Iris pigment epithelial cell (primary cell): Measurements from ENCODE around the gene CEP290.

Experiments
- DNase-seq: peaks from one replicate; pipeline ENCODE4 v3.0.0-alpha.2; 2011; ENCODE audit warnings: low read depth

Gene CEP290, protein sequence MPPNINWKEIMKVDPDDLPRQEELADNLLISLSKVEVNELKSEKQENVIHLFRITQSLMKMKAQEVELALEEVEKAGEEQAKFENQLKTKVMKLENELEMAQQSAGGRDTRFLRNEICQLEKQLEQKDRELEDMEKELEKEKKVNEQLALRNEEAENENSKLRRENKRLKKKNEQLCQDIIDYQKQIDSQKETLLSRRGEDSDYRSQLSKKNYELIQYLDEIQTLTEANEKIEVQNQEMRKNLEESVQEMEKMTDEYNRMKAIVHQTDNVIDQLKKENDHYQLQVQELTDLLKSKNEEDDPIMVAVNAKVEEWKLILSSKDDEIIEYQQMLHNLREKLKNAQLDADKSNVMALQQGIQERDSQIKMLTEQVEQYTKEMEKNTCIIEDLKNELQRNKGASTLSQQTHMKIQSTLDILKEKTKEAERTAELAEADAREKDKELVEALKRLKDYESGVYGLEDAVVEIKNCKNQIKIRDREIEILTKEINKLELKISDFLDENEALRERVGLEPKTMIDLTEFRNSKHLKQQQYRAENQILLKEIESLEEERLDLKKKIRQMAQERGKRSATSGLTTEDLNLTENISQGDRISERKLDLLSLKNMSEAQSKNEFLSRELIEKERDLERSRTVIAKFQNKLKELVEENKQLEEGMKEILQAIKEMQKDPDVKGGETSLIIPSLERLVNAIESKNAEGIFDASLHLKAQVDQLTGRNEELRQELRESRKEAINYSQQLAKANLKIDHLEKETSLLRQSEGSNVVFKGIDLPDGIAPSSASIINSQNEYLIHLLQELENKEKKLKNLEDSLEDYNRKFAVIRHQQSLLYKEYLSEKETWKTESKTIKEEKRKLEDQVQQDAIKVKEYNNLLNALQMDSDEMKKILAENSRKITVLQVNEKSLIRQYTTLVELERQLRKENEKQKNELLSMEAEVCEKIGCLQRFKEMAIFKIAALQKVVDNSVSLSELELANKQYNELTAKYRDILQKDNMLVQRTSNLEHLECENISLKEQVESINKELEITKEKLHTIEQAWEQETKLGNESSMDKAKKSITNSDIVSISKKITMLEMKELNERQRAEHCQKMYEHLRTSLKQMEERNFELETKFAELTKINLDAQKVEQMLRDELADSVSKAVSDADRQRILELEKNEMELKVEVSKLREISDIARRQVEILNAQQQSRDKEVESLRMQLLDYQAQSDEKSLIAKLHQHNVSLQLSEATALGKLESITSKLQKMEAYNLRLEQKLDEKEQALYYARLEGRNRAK (N-terminal part only)

GRCh38 chr12:88141774-88142609 lies at the start of gene CEP290, which contains the start of gene TMTC3:
TSS of gene CEP290 (minus strand) at chr12:88142088. CDS start at chr12:88141307, 781 bp downstream.
TSS of gene TMTC3 (plus strand) at chr12:88142307. CDS start at chr12:88148316, 6,009 bp downstream.
- DNase-seq, result peak; percentile 100

DNA sequence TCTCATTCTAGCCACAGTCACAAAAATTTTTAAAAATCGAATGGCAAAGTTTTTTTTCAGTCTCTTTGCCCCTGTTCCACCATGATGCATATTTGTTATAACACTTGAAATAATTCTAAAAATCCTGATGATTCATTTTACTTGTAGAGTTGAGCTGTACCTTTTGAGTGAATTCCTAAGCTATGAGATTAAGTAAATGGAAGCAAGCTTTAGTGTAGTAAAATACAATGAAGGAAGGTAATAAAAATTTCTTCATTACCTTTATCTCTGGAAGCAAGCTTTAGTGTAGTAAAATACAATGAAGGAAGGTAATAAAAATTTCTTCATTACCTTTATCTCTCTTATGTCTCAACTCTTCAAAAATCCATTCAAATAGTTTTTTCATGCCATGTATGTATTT lies 46.3 kb upstream of the CEP290 start:
- peak; percentile 45 for DNase-seq

- DNase-seq, result no peak
These were observed 45.7 kb upstream of the CEP290 start for GRCh38 chr12:88187571-88187970.

DNA sequence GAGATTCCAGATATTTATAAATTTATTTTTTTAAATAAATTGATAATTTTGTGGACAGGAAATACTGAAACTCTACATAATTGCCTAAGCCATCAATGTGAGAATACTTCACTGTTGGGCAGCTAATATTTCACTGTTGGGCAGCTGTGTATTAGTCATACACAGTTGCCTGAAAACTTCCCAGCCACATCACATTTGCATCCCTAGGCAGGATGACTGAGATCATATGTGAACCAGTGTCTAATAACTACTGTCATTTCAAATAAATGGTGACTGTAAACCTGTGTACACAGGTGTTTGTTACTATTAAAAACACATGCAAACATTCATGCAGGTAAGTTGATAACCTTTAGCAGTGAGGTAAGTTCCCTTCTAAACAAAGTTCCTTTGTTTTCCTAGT lies 44.1 kb upstream of the CEP290 start:
- peak; percentile 84 for DNase-seq

- DNase-seq, result no peak
These were observed 43.4 kb upstream of the CEP290 start for GRCh38 chr12:88185279-88185678.

DNA sequence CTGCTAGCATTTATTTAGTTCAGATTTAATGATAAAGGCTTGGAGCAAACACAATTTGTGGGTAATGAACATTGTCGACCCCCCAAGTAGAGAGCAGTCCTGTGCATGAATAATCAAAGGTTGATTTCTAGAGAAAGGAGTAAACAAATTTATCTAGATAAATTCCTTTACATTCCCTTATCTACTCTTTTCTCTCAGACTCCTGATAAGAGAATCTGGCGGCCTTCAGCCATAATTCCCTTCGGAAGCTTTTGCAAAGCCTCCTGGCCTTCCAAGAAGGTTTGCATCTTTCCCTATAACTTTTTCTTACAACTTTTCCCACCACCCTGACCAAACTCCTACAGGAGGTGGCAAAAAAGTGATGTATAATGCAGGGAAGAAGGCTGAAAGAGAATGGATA lies 42.3 kb upstream of the CEP290 start:
- DNase-seq, result no peak

- DNase-seq, result no peak
These were observed 40.5 kb upstream of the CEP290 start for GRCh38 chr12:88182416-88182815.

- peak; percentile 7 for DNase-seq
These were observed 40.0 kb upstream of the CEP290 start for GRCh38 chr12:88181881-88182280.

DNA sequence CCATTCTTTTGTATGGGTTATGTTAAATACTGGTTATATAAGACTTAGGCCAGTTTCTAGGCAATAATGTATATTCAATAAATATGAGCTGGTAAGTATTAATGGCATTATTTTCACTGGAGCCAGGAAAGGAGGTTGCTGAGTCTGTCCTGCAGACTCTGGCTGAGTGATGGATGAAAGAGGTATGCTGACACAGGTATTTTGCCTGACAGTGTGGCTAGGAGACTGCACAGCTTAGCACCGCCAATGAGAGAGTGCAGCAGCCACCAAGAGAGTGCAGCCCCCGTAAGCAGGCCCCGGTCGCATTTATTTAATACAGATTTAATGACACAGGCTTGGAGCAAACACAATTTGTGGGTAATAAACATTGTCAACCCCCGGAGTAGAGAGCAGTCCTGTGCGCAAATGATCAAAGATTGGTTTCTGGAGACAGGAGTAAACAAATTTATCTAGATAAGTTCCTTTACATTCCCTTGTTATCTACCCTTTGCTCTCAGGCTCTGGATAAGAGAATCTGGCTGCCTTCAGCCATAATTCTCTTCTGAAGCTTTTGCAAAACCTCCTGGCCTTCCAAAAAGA lies 37.6 kb upstream of the CEP290 start:
- DNase-seq, result no peak

DNA sequence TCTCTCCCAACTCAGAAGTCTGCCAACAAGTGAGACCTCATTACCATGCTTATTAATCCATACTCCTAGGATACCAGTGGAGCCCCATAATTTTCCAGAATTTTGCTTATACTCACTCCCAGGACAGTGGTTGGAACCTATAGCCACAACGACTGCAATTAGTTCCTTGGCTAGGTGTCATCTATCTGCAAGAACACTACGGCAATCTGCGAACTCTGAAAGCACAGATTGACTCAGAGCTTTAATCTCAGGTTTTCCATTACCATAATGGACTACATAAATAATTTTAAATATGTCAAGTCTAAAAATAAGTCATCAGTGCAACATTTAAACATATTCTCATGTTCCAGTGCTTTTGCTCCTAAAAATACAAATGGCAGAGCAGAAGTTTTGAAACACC lies 33.7 kb upstream of the CEP290 start:
- no peak for DNase-seq

DNA sequence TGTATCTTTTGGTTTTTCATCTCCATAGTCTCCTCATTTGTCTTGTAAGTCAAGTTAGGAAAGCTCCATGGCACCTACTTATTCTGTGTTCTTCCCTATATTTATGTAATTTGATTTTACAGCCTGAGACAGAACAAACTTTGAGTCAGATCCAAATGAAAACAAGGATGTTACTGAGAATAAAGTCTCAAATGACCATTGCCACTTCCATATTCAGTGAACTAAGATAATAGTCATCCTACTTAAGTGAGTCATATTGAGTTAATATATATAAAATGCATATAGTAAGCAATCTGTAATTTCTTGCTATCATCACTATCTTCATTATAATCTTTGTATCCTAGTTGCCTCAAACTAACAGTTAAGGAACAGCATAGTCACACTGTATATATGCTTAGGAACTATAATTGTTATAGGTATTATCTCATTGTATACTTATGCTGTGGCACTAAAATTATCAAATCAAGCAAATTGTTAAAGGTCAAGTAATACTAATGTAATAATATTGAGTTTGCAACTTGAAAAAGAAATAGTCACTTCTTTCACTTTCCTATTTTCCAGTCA lies 31.0 kb upstream of the CEP290 start:
- peak; percentile 13 for DNase-seq

GRCh38 chr12:88167384-88167783 lies 25.5 kb upstream of the CEP290 start:
- no peak for DNase-seq

GRCh38 chr12:88166179-88166578 lies 24.3 kb upstream of the CEP290 start:
- DNase-seq, result no peak

- DNase-seq, result no peak
These were observed 21.5 kb upstream of the CEP290 start for GRCh38 chr12:88163371-88163770.

DNA sequence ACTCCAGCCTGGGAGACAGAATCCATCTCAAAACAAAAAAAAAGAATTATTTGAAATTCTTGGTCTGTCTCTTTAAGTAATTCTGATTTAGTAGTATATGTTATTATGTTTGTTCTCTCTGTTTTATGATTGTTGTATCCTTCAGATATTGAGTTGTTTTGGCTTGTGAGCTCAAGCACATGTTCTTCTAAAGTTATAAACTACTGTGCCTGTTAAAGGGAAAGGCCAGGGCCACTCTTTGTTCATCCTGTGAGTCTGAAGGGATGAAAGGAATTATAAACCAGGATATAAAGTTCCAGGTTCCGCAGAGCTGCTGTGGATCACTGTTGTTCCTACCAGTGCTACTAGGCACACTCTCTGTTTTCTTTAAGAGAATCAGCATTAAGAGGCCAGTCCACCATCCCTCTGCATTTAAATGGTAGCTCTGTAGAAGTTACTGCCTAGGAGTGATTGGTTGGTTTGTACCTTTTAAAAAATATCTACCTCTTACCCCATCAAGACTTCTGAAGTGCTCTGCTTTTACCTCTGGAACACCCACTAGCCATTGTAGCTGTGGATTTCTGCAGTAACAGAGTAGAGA lies 14.3 kb upstream of the CEP290 start:
- no peak for DNase-seq

- DNase-seq, result peak; percentile 68
These were observed 12.1 kb upstream of the CEP290 start for GRCh38 chr12:88153959-88154358.

- DNase-seq, result no peak
These were observed 8.2 kb upstream of the CEP290 start for GRCh38 chr12:88150063-88150462.

- no peak for DNase-seq
These were observed 3.9 kb upstream of the CEP290 start for GRCh38 chr12:88145567-88146505.
